Natural killer cell (primary cell): ENCODE measurements around the gene VPREB1. TPM values are rescaled to one million over a fixed set of nuclear protein-coding genes. Genes with fewer than 3 reads are reported as not detected.

ENCODE experiments used
- ATAC-seq, 3 donors: fragments of 150-1000 bp in 2 of 3; fragments of 200-7000 bp in 1 of 3; cut with Tn5 transposase; 1 replicate in 1 of 3; 2 replicates in 2 of 3; pipeline ENCODE4 v1.10.0; 2021; ENCODE audit warnings: mild to moderate bottlenecking in 2 of 3, moderate library complexity in 2 of 3
- DNase-seq, 2 donors: peaks; one replicate each; pipeline versions ENCODE4 v3.0.0 to v3.0.0-alpha.2; 2013 to 2021; ENCODE audit warnings: mixed read lengths in 1 of 2
- H3K27ac ChIP-seq: one replicate; pipeline ENCODE4 v1.5.1; 2013; ENCODE audit warnings: mild to moderate bottlenecking, low read length
- H3K27me3 ChIP-seq: one replicate; pipeline ENCODE4 v1.6.1; 2013; ENCODE audit warnings: low read length; ENCODE audit not compliant: control insufficient read depth, insufficient read depth
- H3K36me3 ChIP-seq: one replicate; pipeline ENCODE4 v1.6.1; 2013; ENCODE audit warnings: low read length; ENCODE audit not compliant: control insufficient read depth, insufficient read depth
- H3K4me1 ChIP-seq: one replicate; pipeline ENCODE4 v1.6.1; 2013; ENCODE audit warnings: low read length; ENCODE audit not compliant: control insufficient read depth, insufficient read depth
- H3K4me3 ChIP-seq: one replicate; pipeline ENCODE4 v1.5.1; 2013; ENCODE audit warnings: low read length
- H3K9me3 ChIP-seq: one replicate; pipeline ENCODE4 v1.6.1; 2013; ENCODE audit warnings: low read length; ENCODE audit not compliant: control insufficient read depth, insufficient read depth
- H3K27ac Mint-ChIP-seq, 2 donors: one replicate each; pipeline ENCODE4 v1.8.0; 2022; ENCODE audit warnings: mild to moderate bottlenecking in 2 of 2, mixed read lengths in 2 of 2, moderate library complexity in 1 of 2
- H3K27me3 Mint-ChIP-seq, 2 donors: one replicate each; pipeline ENCODE4 v1.8.0; 2022; ENCODE audit warnings: low read depth in 2 of 2, mixed read lengths in 2 of 2
- H3K36me3 Mint-ChIP-seq: one replicate; pipeline ENCODE4 v1.8.0; 2022; ENCODE audit warnings: mixed read lengths
- H3K4me1 Mint-ChIP-seq, 2 donors: one replicate each; pipeline ENCODE4 v1.8.0; 2022; ENCODE audit warnings: mixed read lengths in 2 of 2
- H3K4me3 Mint-ChIP-seq: one replicate; pipeline ENCODE4 v1.8.0; 2022; ENCODE audit warnings: mild to moderate bottlenecking, moderate library complexity, mixed read lengths
- H3K9me3 Mint-ChIP-seq, 2 donors: one replicate each; pipeline ENCODE4 v1.8.0; 2022; ENCODE audit warnings: mixed read lengths in 2 of 2
- WGBS: methylation state at CpG from one replicate; pipeline ENCODE4 v1.1.7; 2013; ENCODE audit warnings: missing lambda C conversion rate; ENCODE audit not compliant: insufficient coverage; 5-methylcytosine and 5-hydroxymethylcytosine counted together
- intact Hi-C: fragments of 100-400 bp; cut with micrococcal nuclease; formaldehyde crosslinking; loops from one replicate; pipeline ENCODE4 v1.14.2; 2022
- total RNA-seq, 4 donors: library from RNA; stranded (reverse); fragments of 120-200 nt in 1 of 4; gene quantifications; one replicate each; pipeline versions ENCODE4 v1.2.3 to v1.2.4, GENCODE V29; 2013 to 2022
- TF ChIP-seq, protein P1 (sequence below): fragments of 200-600 bp; IDR thresholded peaks from one replicate; pipeline ENCODE4 v1.8.0; 2022; ENCODE audit warnings: antibody characterized with exemption

The VPREB1 gene
- total RNA-seq, 3 donors from 2014 or later (not counting 1 experiment from before 2014, with no cell fraction given) = not detected

- Histone ChIP-seq H3K4me1 (peaks cover 4% of the 10 kb centered on the region), H3K27me3 (no peaks in the 10 kb centered on the region), H3K36me3 (no peaks in the 10 kb centered on the region), H3K9me3 (no peaks in the 10 kb centered on the region), H3K4me3 (no peak overlapping the region), H3K27ac (no peak overlapping the region)
- H3K4me3 Mint-ChIP-seq = no peak overlapping the region
- no peaks in the 10 kb centered on the region for H3K36me3 Mint-ChIP-seq
- peak in 1 of 3 donors; percentile 34 for ATAC-seq
- no peak overlapping the region for H3K27ac Mint-ChIP-seq
- 35% methylated on average over 2 of the region's 2 CpGs for WGBS
- TF ChIP-seq, protein P1, sequence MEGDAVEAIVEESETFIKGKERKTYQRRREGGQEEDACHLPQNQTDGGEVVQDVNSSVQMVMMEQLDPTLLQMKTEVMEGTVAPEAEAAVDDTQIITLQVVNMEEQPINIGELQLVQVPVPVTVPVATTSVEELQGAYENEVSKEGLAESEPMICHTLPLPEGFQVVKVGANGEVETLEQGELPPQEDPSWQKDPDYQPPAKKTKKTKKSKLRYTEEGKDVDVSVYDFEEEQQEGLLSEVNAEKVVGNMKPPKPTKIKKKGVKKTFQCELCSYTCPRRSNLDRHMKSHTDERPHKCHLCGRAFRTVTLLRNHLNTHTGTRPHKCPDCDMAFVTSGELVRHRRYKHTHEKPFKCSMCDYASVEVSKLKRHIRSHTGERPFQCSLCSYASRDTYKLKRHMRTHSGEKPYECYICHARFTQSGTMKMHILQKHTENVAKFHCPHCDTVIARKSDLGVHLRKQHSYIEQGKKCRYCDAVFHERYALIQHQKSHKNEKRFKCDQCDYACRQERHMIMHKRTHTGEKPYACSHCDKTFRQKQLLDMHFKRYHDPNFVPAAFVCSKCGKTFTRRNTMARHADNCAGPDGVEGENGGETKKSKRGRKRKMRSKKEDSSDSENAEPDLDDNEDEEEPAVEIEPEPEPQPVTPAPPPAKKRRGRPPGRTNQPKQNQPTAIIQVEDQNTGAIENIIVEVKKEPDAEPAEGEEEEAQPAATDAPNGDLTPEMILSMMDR = peak; percentile 50
- H3K27me3 Mint-ChIP-seq = no peaks in the 10 kb centered on the region
- peak in 1 of 2 donors; percentile 79 for DNase-seq
- no peaks in the 10 kb centered on the region for H3K9me3 Mint-ChIP-seq
- intact Hi-C loops = loop anchor here (1.0 kb wide), 1 partner anchor 79 kb away; no protein-coding TSS in a partner anchor
- H3K4me1 Mint-ChIP-seq = no peaks in the 10 kb centered on the region
Observed at GRCh38 chr22:22235558-22235957, 9.0 kb upstream of the VPREB1 start.

- Histone ChIP-seq H3K27me3 (no peaks in the 10 kb centered on the region), H3K4me3 (no peak overlapping the region), H3K9me3 (no peaks in the 10 kb centered on the region), H3K4me1 (peaks cover 4% of the 10 kb centered on the region), H3K27ac (no peak overlapping the region), H3K36me3 (no peaks in the 10 kb centered on the region)
- no peaks in the 10 kb centered on the region for H3K27me3 Mint-ChIP-seq
- ATAC-seq (no peak), DNase-seq (no peak)
- no peaks in the 10 kb centered on the region for H3K9me3 Mint-ChIP-seq
- no peaks in the 10 kb centered on the region for H3K36me3 Mint-ChIP-seq
- H3K4me1 Mint-ChIP-seq = no peaks in the 10 kb centered on the region
- intact Hi-C loops = no loop called here
- TF ChIP-seq, protein P1 = no peak
- 92% methylated on average over 4 of the region's 4 CpGs for WGBS
- no peak overlapping the region for H3K4me3 Mint-ChIP-seq
- H3K27ac Mint-ChIP-seq = no peak overlapping the region
Observed at GRCh38 chr22:22237521-22237920, 7.1 kb upstream of the VPREB1 start.

DNA sequence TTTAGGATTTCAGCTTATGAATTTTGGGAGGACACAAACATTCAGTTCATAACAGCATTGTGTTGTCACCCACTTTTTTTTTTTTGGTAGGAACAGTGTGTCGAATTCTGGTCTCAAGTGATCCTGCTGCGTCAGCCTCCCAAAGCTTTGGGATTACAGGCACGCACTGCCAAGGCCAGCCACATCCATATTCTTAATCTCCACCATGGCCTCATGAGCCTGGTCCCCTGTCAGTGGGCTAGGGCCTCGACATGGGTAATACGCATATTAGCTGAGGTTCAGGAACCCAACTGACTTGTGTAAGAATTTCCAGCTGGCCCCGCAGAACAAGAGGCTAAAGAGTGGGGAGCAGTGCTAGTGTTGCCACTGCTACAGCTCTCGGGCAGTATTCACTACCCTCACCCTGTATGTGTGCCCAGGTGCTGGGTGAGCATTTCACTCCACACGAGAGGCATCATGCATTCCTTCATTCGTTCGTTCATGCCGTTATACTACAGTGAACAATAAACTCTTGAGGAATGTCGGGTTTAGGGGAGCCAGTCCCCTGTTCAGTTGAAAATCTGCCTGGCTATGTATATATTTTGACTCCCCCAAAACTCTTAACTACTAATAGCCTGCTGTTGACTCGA, 5.2 kb upstream of the VPREB1 start:
- Mint-ChIP-seq H3K36me3 (no peaks in the 10 kb centered on the region), H3K27me3 (peaks cover 0 to 2% of the 10 kb centered on the region in 2 donors), H3K4me3 (no peak overlapping the region), H3K27ac (no peak overlapping the region), H3K9me3 (no peaks in the 10 kb centered on the region), H3K4me1 (peaks cover 0 to 5% of the 10 kb centered on the region in 2 donors)
- ATAC-seq (no peak), DNase-seq (no peak)
- Histone ChIP-seq H3K4me1 (peaks cover 21% of the 10 kb centered on the region), H3K36me3 (no peaks in the 10 kb centered on the region), H3K9me3 (no peaks in the 10 kb centered on the region), H3K4me3 (no peak overlapping the region), H3K27ac (no peak overlapping the region), H3K27me3 (no peaks in the 10 kb centered on the region)
- intact Hi-C loops = no loop called here
- WGBS = 89% methylated on average over 13 of the region's 13 CpGs
- TF ChIP-seq, protein P1 = no peak

GRCh38 chr22:22241554-22241898, 3.1 kb upstream of the VPREB1 start:
- Histone ChIP-seq H3K27me3 (no peaks in the 10 kb centered on the region), H3K36me3 (no peaks in the 10 kb centered on the region), H3K9me3 (no peaks in the 10 kb centered on the region), H3K27ac (no peak overlapping the region), H3K4me1 (peaks cover 25% of the 10 kb centered on the region), H3K4me3 (no peak overlapping the region)
- WGBS = 76% methylated on average over 6 of the region's 7 CpGs
- ATAC-seq (no peak), DNase-seq (no peak)
- Mint-ChIP-seq H3K9me3 (no peaks in the 10 kb centered on the region), H3K27ac (no peak overlapping the region), H3K27me3 (peaks cover 0 to 2% of the 10 kb centered on the region in 2 donors), H3K4me3 (no peak overlapping the region), H3K36me3 (no peaks in the 10 kb centered on the region), H3K4me1 (peaks cover 0 to 5% of the 10 kb centered on the region in 2 donors)
- intact Hi-C loops = no loop called here
- TF ChIP-seq, protein P1 = no peak
